ENCODE results near the gene TSHR.

DNA sequence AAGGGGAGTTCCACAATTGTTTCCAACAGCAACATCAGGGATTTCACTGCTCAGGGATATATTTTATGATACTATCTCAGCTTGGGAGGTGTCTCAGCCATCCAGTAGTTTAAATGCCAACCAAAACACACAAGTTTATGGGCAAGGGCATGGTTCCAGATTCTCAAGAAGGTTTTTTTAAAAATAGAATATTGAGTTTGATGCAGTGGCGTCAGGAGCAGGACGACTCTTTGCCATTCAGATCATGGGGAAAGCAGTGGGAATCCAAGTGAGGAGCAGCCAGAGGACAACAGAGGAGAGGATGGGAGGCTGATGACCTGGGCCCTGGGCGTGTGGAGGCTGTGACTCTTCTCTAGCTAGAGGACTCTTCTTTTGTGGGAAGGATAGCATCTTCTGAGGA lies 25.7 kb downstream of the TSHR start:
- TF ChIP-seq, protein P1, sequence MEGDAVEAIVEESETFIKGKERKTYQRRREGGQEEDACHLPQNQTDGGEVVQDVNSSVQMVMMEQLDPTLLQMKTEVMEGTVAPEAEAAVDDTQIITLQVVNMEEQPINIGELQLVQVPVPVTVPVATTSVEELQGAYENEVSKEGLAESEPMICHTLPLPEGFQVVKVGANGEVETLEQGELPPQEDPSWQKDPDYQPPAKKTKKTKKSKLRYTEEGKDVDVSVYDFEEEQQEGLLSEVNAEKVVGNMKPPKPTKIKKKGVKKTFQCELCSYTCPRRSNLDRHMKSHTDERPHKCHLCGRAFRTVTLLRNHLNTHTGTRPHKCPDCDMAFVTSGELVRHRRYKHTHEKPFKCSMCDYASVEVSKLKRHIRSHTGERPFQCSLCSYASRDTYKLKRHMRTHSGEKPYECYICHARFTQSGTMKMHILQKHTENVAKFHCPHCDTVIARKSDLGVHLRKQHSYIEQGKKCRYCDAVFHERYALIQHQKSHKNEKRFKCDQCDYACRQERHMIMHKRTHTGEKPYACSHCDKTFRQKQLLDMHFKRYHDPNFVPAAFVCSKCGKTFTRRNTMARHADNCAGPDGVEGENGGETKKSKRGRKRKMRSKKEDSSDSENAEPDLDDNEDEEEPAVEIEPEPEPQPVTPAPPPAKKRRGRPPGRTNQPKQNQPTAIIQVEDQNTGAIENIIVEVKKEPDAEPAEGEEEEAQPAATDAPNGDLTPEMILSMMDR (conservative IDR thresholded peaks at IDR 0.05; ENCODE audit: low read depth, low read length), result no peak
- TF ChIP-seq EZH2 (IDR thresholded peaks at IDR 0.05; ENCODE audit: low read length, unreplicated experiment), result no peak
- TF ChIP-seq EZH2phosphoT487 (IDR thresholded peaks at IDR 0.05; ENCODE audit: borderline replicate concordance, low read length), result no peak
